Measurements from ENCODE around the gene SRCAP. TPM values are rescaled to one million over a fixed set of nuclear protein-coding genes. Genes with fewer than 3 reads are reported as not detected.

Gene SRCAP
- total RNA-seq, 2 donors from 2014 or later: 27.5 to 30.0 TPM

GRCh38 chr16:30666681-30667080, 32.3 kb upstream of the SRCAP start:
- Histone ChIP-seq H3K27me3 (no peaks in the 10 kb centered on the region), H3K4me1 (peaks cover 17% of the 10 kb centered on the region), H3K36me3 (replicated peaks in 1 of 2; ENCODE audit: insufficient read depth in 1 of 2, low read depth in 2 of 2) (peaks cover 28 to 41% of the 10 kb centered on the region in 2 donors), H3K9me3 (no peaks in the 10 kb centered on the region), H3K27ac (no peak overlapping the region), H3K4me3 (no peak overlapping the region)
- 85 to 96% methylated on average over 4 to 7 of the region's 7 CpGs for WGBS, 2 donors
- no peak for ATAC-seq
- intact Hi-C loops (cut with DNase I): no loop called here
- TF ChIP-seq CTCF (IDR thresholded peaks at IDR 0.05) (no peak), POLR2A (IDR thresholded peaks at IDR 0.05) (no peak)
- DNase-seq: no peak

DNA sequence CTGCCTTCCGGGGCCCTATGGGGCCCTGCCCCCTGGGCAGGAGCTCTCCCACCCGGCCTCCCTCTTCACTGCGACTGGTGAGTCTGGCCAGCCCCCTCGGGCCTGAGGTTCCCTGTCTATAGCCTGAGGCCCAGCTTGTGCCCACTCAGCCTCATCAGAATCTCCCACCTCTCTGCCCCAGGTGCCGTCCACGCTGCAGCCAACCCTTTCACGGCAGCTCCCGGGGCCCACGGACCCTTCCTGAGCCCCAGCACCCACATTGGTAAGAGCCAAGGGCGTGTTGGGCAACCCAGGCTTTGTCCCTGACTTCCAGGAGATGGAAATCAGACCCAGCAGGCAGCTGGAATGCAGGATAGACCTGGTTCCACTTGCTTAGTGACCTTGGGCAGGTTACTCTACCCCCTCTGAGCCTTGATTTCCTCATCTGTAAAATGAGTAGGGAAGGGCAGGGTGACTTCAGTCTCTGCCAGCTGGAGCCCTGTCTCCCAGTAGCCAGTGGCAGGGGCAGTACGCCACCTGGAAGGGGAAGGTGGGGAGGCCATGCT, 31.5 kb upstream of the SRCAP start:
- no peak overlapping the region for H3K27ac ChIP-seq
- WGBS, 2 donors: 87 to 100% methylated on average over 2 to 11 of the region's 11 CpGs
- ATAC-seq (no peak), DNase-seq (no peak)
- no peaks in the 10 kb centered on the region for H3K27me3 ChIP-seq
- no peaks in the 10 kb centered on the region for H3K9me3 ChIP-seq
- no peak overlapping the region for H3K4me3 ChIP-seq
- intact Hi-C loops (cut with DNase I): no loop called here
- H3K36me3 ChIP-seq (replicated peaks in 1 of 2; ENCODE audit: insufficient read depth in 1 of 2, low read depth in 2 of 2): peaks cover 28 to 41% of the 10 kb centered on the region in 2 donors
- TF ChIP-seq POLR2A (IDR thresholded peaks at IDR 0.05) (no peak), CTCF (IDR thresholded peaks at IDR 0.05) (no peak)
- H3K4me1 ChIP-seq: peaks cover 10% of the 10 kb centered on the region

- TF ChIP-seq CTCF (IDR thresholded peaks at IDR 0.05) (no peak), POLR2A (IDR thresholded peaks at IDR 0.05) (no peak)
- DNase-seq (no peak), ATAC-seq (no peak)
- Histone ChIP-seq H3K27me3 (no peaks in the 10 kb centered on the region), H3K27ac (no peak overlapping the region), H3K4me1 (peaks cover 4% of the 10 kb centered on the region), H3K4me3 (no peak overlapping the region), H3K9me3 (no peaks in the 10 kb centered on the region), H3K36me3 (replicated peaks in 1 of 2; ENCODE audit: insufficient read depth in 1 of 2, low read depth in 2 of 2) (peaks cover 28 to 41% of the 10 kb centered on the region in 2 donors)
- intact Hi-C loops (cut with DNase I): no loop called here
- WGBS, 2 donors: 86 to 89% methylated on average over 12 of the region's 12 CpGs
These were observed 30.6 kb upstream of the SRCAP start for GRCh38 chr16:30668393-30668792.

DNA sequence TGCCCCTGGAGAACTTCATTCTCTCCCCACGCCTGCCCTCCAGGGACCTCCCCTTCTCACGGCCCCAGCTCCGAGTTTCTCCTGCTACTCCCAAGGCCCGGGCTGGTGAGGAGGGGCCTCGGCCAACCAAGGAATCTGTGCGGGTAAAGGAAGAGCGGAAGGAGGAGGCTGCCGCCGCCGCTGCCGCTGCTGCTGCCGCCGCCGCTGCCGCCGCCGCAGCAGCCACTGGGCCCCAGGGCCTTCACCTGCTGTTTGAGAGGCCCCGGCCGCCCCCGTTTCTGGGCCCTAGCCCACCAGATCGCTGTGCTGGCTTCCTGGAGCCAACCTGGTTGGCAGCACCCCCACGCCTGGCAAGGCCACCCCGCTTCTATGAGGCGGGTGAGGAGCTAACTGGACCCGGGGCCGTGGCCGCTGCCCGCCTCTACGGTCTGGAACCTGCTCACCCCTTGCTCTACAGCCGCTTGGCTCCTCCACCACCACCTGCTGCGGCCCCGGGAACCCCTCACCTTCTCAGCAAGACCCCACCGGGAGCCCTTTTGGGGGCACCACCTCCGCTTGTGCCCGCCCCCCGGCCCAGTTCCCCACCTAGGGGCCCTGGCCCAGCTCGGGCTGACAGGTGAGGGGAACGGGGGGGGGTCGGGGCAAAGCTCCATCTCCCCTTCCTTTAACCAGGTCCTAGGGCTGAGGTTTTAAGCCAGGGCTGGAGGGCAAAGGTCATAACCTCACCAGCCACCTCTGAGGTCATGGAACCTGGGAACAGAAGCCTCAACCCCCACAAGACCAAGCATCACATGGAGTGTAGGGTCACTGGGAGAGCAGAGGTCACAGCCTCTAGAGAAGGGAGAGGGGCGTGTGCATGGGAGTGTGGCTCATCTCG, 29.7 kb upstream of the SRCAP start:
- Histone ChIP-seq H3K9me3 (no peaks in the 10 kb centered on the region), H3K4me1 (no peaks in the 10 kb centered on the region), H3K27ac (no peak overlapping the region), H3K4me3 (no peak overlapping the region), H3K36me3 (replicated peaks in 1 of 2; ENCODE audit: insufficient read depth in 1 of 2, low read depth in 2 of 2) (peaks cover 28 to 38% of the 10 kb centered on the region in 2 donors), H3K27me3 (no peaks in the 10 kb centered on the region)
- no peak for ATAC-seq
- TF ChIP-seq CTCF (IDR thresholded peaks at IDR 0.05) (no peak), POLR2A (IDR thresholded peaks at IDR 0.05) (no peak)
- no peak for DNase-seq
- 92 to 93% methylated on average over 15 to 39 of the region's 41 CpGs for WGBS, 2 donors
- intact Hi-C loops (cut with DNase I): no loop called here
